HepG2 (cell line): ENCODE measurements around the gene FGGY. TPM values are rescaled to one million over a fixed set of nuclear protein-coding genes. Genes with fewer than 3 reads are reported as not detected.
A peak's percentile ranks its signal among the peaks of the same experiment; 100 is the strongest.

Experiments used
- ATAC-seq: fragments of 200-7000 bp; cut with Tn5 transposase; 3 replicates; pipeline ENCODE4 v1.9.1; 2020; ENCODE audit warnings: mild to moderate bottlenecking, moderate library complexity
- BruUV-seq: library from RNA; stranded (reverse); fragments of 400-500 nt; replicated peaks from 2 replicates; lab custom pipeline; 2021; lab: Mats Ljungman, UMichigan
- CTCF ChIA-PET: fragments of 300-600 bp; formaldehyde crosslinking; extraction: SDS; loops from one replicate; lab custom pipeline; 2021; ENCODE audit warnings: low total read pairs, inconsistent platforms, low intra/inter-chr PET ratio; lab: Yijun Ruan, JAX
- POLR2A ChIA-PET: fragments of 350-600 bp; sonication (Branson Sonifier 250); formaldehyde crosslinking; loops from one replicate; lab custom pipeline; 2020; ENCODE audit warnings: antibody characterized with exemption, inconsistent platforms; lab: Yijun Ruan, JAX
- DNase-seq: peaks from one replicate; pipeline ENCODE4 v3.0.0-alpha.2; 2015; ENCODE audit warnings: low spot score
- FAIRE-seq: peaks from 3 replicates; lab custom pipeline; 2011; peaks lifted over from hg19 to GRCh38; lab: Jason Lieb, UNC
- H2AFZ ChIP-seq: one replicate; pipeline ENCODE4 v1.6.1; 2011; ENCODE audit warnings: low read length, inconsistent platforms
- H3K27ac ChIP-seq: fragments of 300-600 bp; 3 replicates; pipeline ENCODE4 v1.8.0; 2011; ENCODE audit warnings: mixed run types, mild to moderate bottlenecking, mixed read lengths, low read length, inconsistent platforms; ENCODE audit not compliant: insufficient read depth; ENCODE audit errors: extremely low read length
- H3K27me3 ChIP-seq, 2 experiments: fragments of 200-600 bp in 1 of 2; 2 replicates in 1 of 2; 3 replicates in 1 of 2; pipeline versions ENCODE4 v1.6.0 to v1.8.0; 2011; ENCODE audit warnings: low read length in 2 of 2, mild to moderate bottlenecking in 2 of 2, moderate library complexity in 2 of 2, inconsistent platforms in 1 of 2; ENCODE audit not compliant: insufficient read depth in 2 of 2, control insufficient read depth in 1 of 2
- H3K36me3 ChIP-seq, 2 experiments: fragments of 200-600 bp in 1 of 2; replicated peaks in 1 of 2; 2 replicates in 1 of 2; 3 replicates in 1 of 2; pipeline versions ENCODE4 v1.5.1 to v1.8.0; 2011; ENCODE audit warnings: low read length in 2 of 2, inconsistent platforms in 1 of 2; ENCODE audit not compliant: insufficient read depth in 2 of 2, control insufficient read depth in 1 of 2
- H3K4me1 ChIP-seq: 2 replicates; pipeline ENCODE4 v1.5.1; 2012; ENCODE audit warnings: low read length, inconsistent platforms; ENCODE audit not compliant: insufficient read depth
- H3K4me2 ChIP-seq: 2 replicates; pipeline ENCODE4 v1.6.0; 2011; ENCODE audit warnings: low read depth, low read length, inconsistent platforms
- H3K4me3 ChIP-seq, 3 experiments: fragments of 200-600 bp in 1 of 3; sonication (generic), shearing (Covaris generic) in 1 of 3; replicated peaks in 1 of 3; 2 replicates each; pipeline ENCODE4 v1.5.1; 2011 to 2016; ENCODE audit warnings: low read length in 3 of 3, inconsistent platforms in 2 of 3, low read depth in 2 of 3, mild to moderate bottlenecking in 2 of 3, control low read depth in 1 of 3, mixed read lengths in 1 of 3; ENCODE audit not compliant: insufficient read depth in 1 of 3
- H3K79me2 ChIP-seq: one replicate; pipeline ENCODE4 v1.6.1; 2011; ENCODE audit warnings: low read length, inconsistent platforms; ENCODE audit not compliant: insufficient read depth
- H3K9ac ChIP-seq: 2 replicates; pipeline ENCODE4 v1.6.0; 2011; ENCODE audit warnings: mild to moderate bottlenecking, low read depth, low read length, inconsistent platforms; ENCODE audit not compliant: insufficient read depth
- H3K9me3 ChIP-seq: 2 replicates; pipeline ENCODE4 v1.5.1; 2012; ENCODE audit warnings: mild to moderate bottlenecking, low read length
- H4K20me1 ChIP-seq: 2 replicates; pipeline ENCODE4 v1.6.0; 2011; ENCODE audit warnings: inconsistent platforms, mild to moderate bottlenecking, low read length, moderate library complexity; ENCODE audit not compliant: insufficient read depth
- CHCHD3 ChIP-seq: sonication (generic); formaldehyde crosslinking; IDR thresholded peaks from 2 replicates; pipeline ENCODE4 v1.8.0; 2022; ENCODE audit warnings: mild to moderate bottlenecking, missing genetic modification reagents, moderate library complexity
- E2F1 ChIP-seq: sonication (generic); formaldehyde crosslinking; IDR thresholded peaks from 2 replicates; pipeline ENCODE4 v1.5.0; 2020; ENCODE audit warnings: missing genetic modification reagents
- FOXA3 ChIP-seq: IDR thresholded peaks from 2 replicates; pipeline ENCODE4 v1.6.1; 2016; ENCODE audit warnings: missing genetic modification reagents, missing compliant biosample characterization
- MIER3 ChIP-seq: IDR thresholded peaks from 2 replicates; pipeline ENCODE4 v1.6.1; 2016; ENCODE audit warnings: missing compliant biosample characterization, borderline replicate concordance
- NFE2 ChIP-seq: sonication (generic); formaldehyde crosslinking; IDR thresholded peaks from 2 replicates; pipeline ENCODE4 v1.4.0; 2020; ENCODE audit warnings: missing genetic modification reagents
- PATZ1 ChIP-seq: sonication (generic); formaldehyde crosslinking; IDR thresholded peaks from 2 replicates; pipeline ENCODE4 v1.4.0; 2020; ENCODE audit warnings: missing genetic modification reagents
- SIN3B ChIP-seq: fragments of 150-350 bp; IDR thresholded peaks from 2 replicates; pipeline ENCODE4 v1.6.1; 2014; ENCODE audit warnings: low read length
- TARDBP ChIP-seq: sonication (generic); formaldehyde crosslinking; IDR thresholded peaks from 2 replicates; pipeline ENCODE4 v1.8.0; 2022; ENCODE audit warnings: mild to moderate bottlenecking, missing genetic modification reagents
- ZBTB40 ChIP-seq, 2 experiments: fragments of 450-650 bp in 1 of 2; sonication (generic) in 1 of 2; formaldehyde crosslinking in 1 of 2; IDR thresholded peaks; 2 replicates each; pipeline versions ENCODE4 v1.6.1 to v1.8.0; 2016 to 2022; ENCODE audit warnings: antibody characterized with exemption in 1 of 2, mild to moderate bottlenecking in 1 of 2, missing genetic modification reagents in 1 of 2
- ZNF468 ChIP-seq: sonication (generic); formaldehyde crosslinking; IDR thresholded peaks from 2 replicates; pipeline ENCODE4 v1.8.0; 2022; ENCODE audit warnings: mild to moderate bottlenecking, moderate library complexity, missing genetic modification reagents
- ZNF629 ChIP-seq: sonication (generic); formaldehyde crosslinking; conservative IDR thresholded peaks from 2 replicates; pipeline ENCODE4 v1.5.0; 2020; ENCODE audit warnings: missing genetic modification reagents
- ZNF670 ChIP-seq: sonication (generic); formaldehyde crosslinking; IDR thresholded peaks from 2 replicates; pipeline ENCODE4 v1.8.0; 2022; ENCODE audit warnings: mild to moderate bottlenecking, missing genetic modification reagents, borderline replicate concordance
- ZNF749 ChIP-seq: sonication (generic); formaldehyde crosslinking; IDR thresholded peaks from 2 replicates; pipeline ENCODE4 v1.8.0; 2022; ENCODE audit warnings: mild to moderate bottlenecking, missing genetic modification reagents, moderate library complexity, borderline replicate concordance
- WGBS: methylation state at CpG from one replicate; pipeline ENCODE4 v1.1.6; 2017; ENCODE audit warnings: low lambda C conversion rate; 5-methylcytosine and 5-hydroxymethylcytosine counted together
- in situ Hi-C: cut with HindIII; loops from 2 replicates; pipeline ENCODE4 v1.10.0; 2017; ENCODE audit warnings: low pct_unique_long_range_greater_than_20kb; ENCODE audit not compliant: extremely low pct_ligation_motif_present
- intact Hi-C: fragments of 100-400 bp; cut with micrococcal nuclease; formaldehyde crosslinking; loops from one replicate; pipeline ENCODE4 v1.10.0; 2022; ENCODE audit not compliant: unreplicated experiment
- polyA plus RNA-seq, 8 experiments: library from polyadenylated mRNA; depleted of rRNA in 3 of 8; stranded (reverse) in 7 of 8; unstranded in 1 of 8; fragments of >200 nt; fragmentation: Illumina TruSeq in 4 of 8; extraction: Trizol in 4 of 8; gene quantifications; 2 replicates each; pipeline versions ENCODE4 v1.2.1 to v1.2.3, GENCODE V29; 2011 to 2016; ENCODE audit warnings: low read depth in 4 of 8, missing spikeins in 1 of 8, mixed read lengths in 1 of 8; ENCODE audit not compliant: insufficient read depth in 1 of 8
- total RNA-seq, 5 experiments: library from RNA; depleted of rRNA; stranded (reverse); fragments of >200 nt; fragmentation: Illumina TruSeq; extraction: Trizol; gene quantifications; 2 replicates each; pipeline ENCODE4 v1.2.3, GENCODE V29; 2016; ENCODE audit warnings: low read depth in 1 of 5

FGGY gene
- total and polyA plus RNA-seq, 2 of the 13 experiments (the other 11 are each of a cell fraction or from before 2014, with no cell fraction given), result 15.7 to 27.5 TPM

- Histone ChIP-seq H3K9me3 (no peaks in the 10 kb centered on the region), H3K27ac (no peak overlapping the region), H4K20me1 (no peaks in the 10 kb centered on the region), H3K36me3 (no peaks in the 10 kb centered on the region), H3K27me3 (no peaks in the 10 kb centered on the region; a peak in 1 of 5 replicates), H3K9ac (no peak overlapping the region), H3K4me1 (peaks cover 52% of the 10 kb centered on the region), H3K4me3 (no peak overlapping the region), H3K79me2 (no peaks in the 10 kb centered on the region), H3K4me2 (no peak overlapping the region), H2AFZ (no peak overlapping the region)
- intact Hi-C loops, result loop anchor here (10.0 kb wide), 3 partner anchors 148 to 408 kb away; no protein-coding TSS in a partner anchor
- POLR2A ChIA-PET, result no interaction called here
- DNase-seq (peak; percentile 84), FAIRE-seq (no peak), ATAC-seq (peak; percentile 1; the same call in 1 of the 3 replicates)
- in situ Hi-C loops, result loop anchor here (10.0 kb wide), 3 partner anchors 262 to 508 kb away; partner anchors contain the start of gene JUN
- BruUV-seq, result no TSS peak
- CTCF ChIA-PET, result no interaction called here
- 26% methylated on average over 2 of the region's 2 CpGs for WGBS
- TF ChIP-seq E2F1 (no peak), PATZ1 (CRISPR knock-in tag) (no peak), ZNF629 (CRISPR knock-in tag) (no peak), TARDBP (peak; percentile 40; the same call in 1 of the 2 replicates), MIER3 (CRISPR knock-in tag) (peak; percentile 57; the same call in 1 of the 2 replicates), ZBTB40 (IDR thresholded peaks at IDR 0.05) (no peak), ZBTB40 (CRISPR knock-in tag; IDR thresholded peaks at IDR 0.05) (no peak), NFE2 (peak; percentile 68; the same call in 1 of the 2 replicates), ZNF749 (CRISPR knock-in tag) (no peak), FOXA3 (CRISPR knock-in tag) (peak; percentile 63), ZNF468 (no peak), SIN3B (no peak), CHCHD3 (CRISPR knock-in tag) (no peak), ZNF670 (CRISPR knock-in tag) (no peak)
Measured at GRCh38 chr1:59292562-59292961, 4.3 kb upstream of the FGGY start.
